ENCODE results near the gene COLEC12.

Gene COLEC12

GRCh38 chr18:445055-445454, 55.4 kb downstream of the COLEC12 start:
- no peaks in the 10 kb centered on the region for H3K36me3 ChIP-seq (ENCODE audit: low read length)
- H2AFZ ChIP-seq (ENCODE audit: low read depth, low read length, severe bottlenecking), result no peak overlapping the region
- no peak overlapping the region for H3K4me2 ChIP-seq (ENCODE audit: low read depth, low read length, poor library complexity, severe bottlenecking)
- no peak overlapping the region for H3K9ac ChIP-seq (ENCODE audit: low read length)
- no peak overlapping the region for H3K4me3 ChIP-seq (ENCODE audit: insufficient read depth, low read length, poor library complexity, severe bottlenecking)
- H3K27ac ChIP-seq (ENCODE audit: low read depth, low read length), result no peak overlapping the region
- no peaks in the 10 kb centered on the region for H3K79me2 ChIP-seq (ENCODE audit: insufficient read depth, low read length)
- no peaks in the 10 kb centered on the region for H3F3A ChIP-seq (ENCODE audit: insufficient read depth)
- no peaks in the 10 kb centered on the region for H3K9me2 ChIP-seq (replicated peaks; ENCODE audit: insufficient read depth, low read length)
- no peaks in the 10 kb centered on the region for H4K20me1 ChIP-seq (ENCODE audit: low read depth, low read length)
- TF ChIP-seq CTCF (IDR thresholded peaks at IDR 0.05; ENCODE audit: insufficient read depth, low read length, poor library complexity, severe bottlenecking), result no peak
- no peak for TF ChIP-seq EZH2phosphoT487 (conservative IDR thresholded peaks at IDR 0.05; ENCODE audit: low read length)
- H3K9me3 ChIP-seq (ENCODE audit: insufficient read depth, low read length), result no peaks in the 10 kb centered on the region
- no peaks in the 10 kb centered on the region for H3K27me3 ChIP-seq (ENCODE audit: low read length)

- H3K27ac ChIP-seq (ENCODE audit: low read depth, low read length), result no peak overlapping the region
These were observed 61.9 kb downstream of the COLEC12 start for GRCh38 chr18:438571-438970.

GRCh38 chr18:435940-436339, 64.6 kb downstream of the COLEC12 start:
- H4K20me1 ChIP-seq (ENCODE audit: low read depth, low read length), result no peaks in the 10 kb centered on the region
- H3K9me3 ChIP-seq (ENCODE audit: insufficient read depth, low read length), result no peaks in the 10 kb centered on the region
- H3K9ac ChIP-seq (ENCODE audit: low read length), result no peak overlapping the region
- H3K27me3 ChIP-seq (ENCODE audit: low read length), result no peaks in the 10 kb centered on the region
- H3K4me2 ChIP-seq (ENCODE audit: low read depth, low read length, poor library complexity, severe bottlenecking), result no peak overlapping the region
- no peaks in the 10 kb centered on the region for H3K9me2 ChIP-seq (replicated peaks; ENCODE audit: insufficient read depth, low read length)
- no peak for TF ChIP-seq CTCF (IDR thresholded peaks at IDR 0.05; ENCODE audit: insufficient read depth, low read length, poor library complexity, severe bottlenecking)
- no peaks in the 10 kb centered on the region for H3F3A ChIP-seq (ENCODE audit: insufficient read depth)
- no peak overlapping the region for H3K27ac ChIP-seq (ENCODE audit: low read depth, low read length)
- H3K79me2 ChIP-seq (ENCODE audit: insufficient read depth, low read length), result no peaks in the 10 kb centered on the region
- no peak overlapping the region for H2AFZ ChIP-seq (ENCODE audit: low read depth, low read length, severe bottlenecking)
- no peak overlapping the region for H3K4me3 ChIP-seq (ENCODE audit: insufficient read depth, low read length, poor library complexity, severe bottlenecking)
- no peaks in the 10 kb centered on the region for H3K36me3 ChIP-seq (ENCODE audit: low read length)

More at GRCh38 chr18:438571-438970, 61.9 kb downstream of the COLEC12 start:
- no peak overlapping the region for H3K4me2 ChIP-seq (ENCODE audit: low read depth, low read length, poor library complexity, severe bottlenecking)
- H3F3A ChIP-seq (ENCODE audit: insufficient read depth), result no peaks in the 10 kb centered on the region
- H3K27me3 ChIP-seq (ENCODE audit: low read length), result no peaks in the 10 kb centered on the region
- no peak overlapping the region for H3K9ac ChIP-seq (ENCODE audit: low read length)
- no peak overlapping the region for H2AFZ ChIP-seq (ENCODE audit: low read depth, low read length, severe bottlenecking)
- H3K9me2 ChIP-seq (replicated peaks; ENCODE audit: insufficient read depth, low read length), result no peaks in the 10 kb centered on the region
- no peaks in the 10 kb centered on the region for H3K9me3 ChIP-seq (ENCODE audit: insufficient read depth, low read length)
- TF ChIP-seq EZH2phosphoT487 (conservative IDR thresholded peaks at IDR 0.05; ENCODE audit: low read length) (no peak), CTCF (IDR thresholded peaks at IDR 0.05; ENCODE audit: insufficient read depth, low read length, poor library complexity, severe bottlenecking) (no peak)
- no peaks in the 10 kb centered on the region for H3K36me3 ChIP-seq (ENCODE audit: low read length)
- no peaks in the 10 kb centered on the region for H3K79me2 ChIP-seq (ENCODE audit: insufficient read depth, low read length)
- no peak overlapping the region for H3K4me3 ChIP-seq (ENCODE audit: insufficient read depth, low read length, poor library complexity, severe bottlenecking)
- no peaks in the 10 kb centered on the region for H4K20me1 ChIP-seq (ENCODE audit: low read depth, low read length)

GRCh38 chr18:434410-434809, 66.1 kb downstream of the COLEC12 start:
- no peak for TF ChIP-seq EZH2phosphoT487 (conservative IDR thresholded peaks at IDR 0.05; ENCODE audit: low read length)
- TF ChIP-seq CTCF (IDR thresholded peaks at IDR 0.05; ENCODE audit: insufficient read depth, low read length, poor library complexity, severe bottlenecking), result no peak
- no peaks in the 10 kb centered on the region for H4K20me1 ChIP-seq (ENCODE audit: low read depth, low read length)

More at GRCh38 chr18:434410-434809, 66.1 kb downstream of the COLEC12 start:
- H3K9me2 ChIP-seq (replicated peaks; ENCODE audit: insufficient read depth, low read length), result no peaks in the 10 kb centered on the region
- no peaks in the 10 kb centered on the region for H3F3A ChIP-seq (ENCODE audit: insufficient read depth)
- H3K9ac ChIP-seq (ENCODE audit: low read length), result no peak overlapping the region
- no peaks in the 10 kb centered on the region for H3K9me3 ChIP-seq (ENCODE audit: insufficient read depth, low read length)
- H3K27me3 ChIP-seq (ENCODE audit: low read length), result no peaks in the 10 kb centered on the region
- H3K79me2 ChIP-seq (ENCODE audit: insufficient read depth, low read length), result no peaks in the 10 kb centered on the region
- no peak overlapping the region for H3K4me2 ChIP-seq (ENCODE audit: low read depth, low read length, poor library complexity, severe bottlenecking)
- H2AFZ ChIP-seq (ENCODE audit: low read depth, low read length, severe bottlenecking), result no peak overlapping the region
- H3K27ac ChIP-seq (ENCODE audit: low read depth, low read length), result no peak overlapping the region
- H3K36me3 ChIP-seq (ENCODE audit: low read length), result no peaks in the 10 kb centered on the region
- no peak overlapping the region for H3K4me3 ChIP-seq (ENCODE audit: insufficient read depth, low read length, poor library complexity, severe bottlenecking)
